ENCODE results near the gene HES2.

- TF ChIP-seq POLR2A (IDR thresholded peaks at IDR 0.05) (no peak), CTCF (IDR thresholded peaks at IDR 0.05) (no peak)
Measured at GRCh38 chr1:6410248-6410893, 9.3 kb downstream of the HES2 start.

All from Peyer's patch (tissue), 4 donors.